HG03196 (cell line): ENCODE measurements around the gene IFT81.
A peak's percentile ranks its signal among the peaks of the same experiment; 100 is the strongest.

Experiments
- ATAC-seq: cut with Tn5 transposase; IDR thresholded peaks from one replicate; pipeline ENCODE4 v1.9.1; 2021; ENCODE audit not compliant: unreplicated experiment

IFT81 gene

GRCh38 chr12:110149086-110149660 lies 25.0 kb downstream of the IFT81 start:
- ATAC-seq, result no peak

GRCh38 chr12:110156766-110157165 lies 32.6 kb downstream of the IFT81 start:
- ATAC-seq, result no peak

GRCh38 chr12:110157539-110157938 lies 33.4 kb downstream of the IFT81 start:
- no peak for ATAC-seq

- ATAC-seq, result no peak
These were observed 35.6 kb downstream of the IFT81 start for GRCh38 chr12:110159671-110160245.

- peak; percentile 72 for ATAC-seq
These were observed 41.5 kb downstream of the IFT81 start for GRCh38 chr12:110165540-110166159.

GRCh38 chr12:110168732-110169455 lies 44.7 kb downstream of the IFT81 start:
- no peak for ATAC-seq

- ATAC-seq, result no peak
These were observed 46.5 kb downstream of the IFT81 start for GRCh38 chr12:110170535-110171185.

GRCh38 chr12:110171186-110171538 lies 47.0 kb downstream of the IFT81 start:
- ATAC-seq, result no peak

- ATAC-seq, result no peak
These were observed 47.5 kb downstream of the IFT81 start for GRCh38 chr12:110171636-110172035.

GRCh38 chr12:110174373-110174996 lies 50.3 kb downstream of the IFT81 start:
- ATAC-seq, result no peak

- no peak for ATAC-seq
These were observed 51.0 kb downstream of the IFT81 start for GRCh38 chr12:110175201-110175600.

- ATAC-seq, result no peak
These were observed 52.6 kb downstream of the IFT81 start for GRCh38 chr12:110176745-110177144.

- ATAC-seq, result no peak
These were observed 55.1 kb downstream of the IFT81 start for GRCh38 chr12:110179291-110179690.

GRCh38 chr12:110180591-110181005 lies 56.4 kb downstream of the IFT81 start:
- ATAC-seq, result no peak

GRCh38 chr12:110182281-110182680 lies 58.1 kb downstream of the IFT81 start:
- no peak for ATAC-seq

- ATAC-seq, result no peak
These were observed 59.2 kb downstream of the IFT81 start for GRCh38 chr12:110183386-110183785.

- ATAC-seq, result no peak
These were observed 61.5 kb downstream of the IFT81 start for GRCh38 chr12:110185626-110186025.

GRCh38 chr12:110186059-110186458 lies 61.9 kb downstream of the IFT81 start:
- no peak for ATAC-seq

GRCh38 chr12:110193196-110193595 lies 69.0 kb downstream of the IFT81 start:
- no peak for ATAC-seq

- ATAC-seq, result no peak
These were observed 72.8 kb downstream of the IFT81 start for GRCh38 chr12:110197003-110197402.

GRCh38 chr12:110198386-110198785 lies 74.2 kb downstream of the IFT81 start:
- ATAC-seq, result no peak
